Measurements from ENCODE around the gene NKIRAS2. TPM values are rescaled to one million over a fixed set of nuclear protein-coding genes. Genes with fewer than 3 reads are reported as not detected.

NKIRAS2 gene
- total and polyA plus RNA-seq, 2 of the 13 experiments (the other 11 are each of a cell fraction or from before 2014, with no cell fraction given), result 27.9 to 42.0 TPM

DNA sequence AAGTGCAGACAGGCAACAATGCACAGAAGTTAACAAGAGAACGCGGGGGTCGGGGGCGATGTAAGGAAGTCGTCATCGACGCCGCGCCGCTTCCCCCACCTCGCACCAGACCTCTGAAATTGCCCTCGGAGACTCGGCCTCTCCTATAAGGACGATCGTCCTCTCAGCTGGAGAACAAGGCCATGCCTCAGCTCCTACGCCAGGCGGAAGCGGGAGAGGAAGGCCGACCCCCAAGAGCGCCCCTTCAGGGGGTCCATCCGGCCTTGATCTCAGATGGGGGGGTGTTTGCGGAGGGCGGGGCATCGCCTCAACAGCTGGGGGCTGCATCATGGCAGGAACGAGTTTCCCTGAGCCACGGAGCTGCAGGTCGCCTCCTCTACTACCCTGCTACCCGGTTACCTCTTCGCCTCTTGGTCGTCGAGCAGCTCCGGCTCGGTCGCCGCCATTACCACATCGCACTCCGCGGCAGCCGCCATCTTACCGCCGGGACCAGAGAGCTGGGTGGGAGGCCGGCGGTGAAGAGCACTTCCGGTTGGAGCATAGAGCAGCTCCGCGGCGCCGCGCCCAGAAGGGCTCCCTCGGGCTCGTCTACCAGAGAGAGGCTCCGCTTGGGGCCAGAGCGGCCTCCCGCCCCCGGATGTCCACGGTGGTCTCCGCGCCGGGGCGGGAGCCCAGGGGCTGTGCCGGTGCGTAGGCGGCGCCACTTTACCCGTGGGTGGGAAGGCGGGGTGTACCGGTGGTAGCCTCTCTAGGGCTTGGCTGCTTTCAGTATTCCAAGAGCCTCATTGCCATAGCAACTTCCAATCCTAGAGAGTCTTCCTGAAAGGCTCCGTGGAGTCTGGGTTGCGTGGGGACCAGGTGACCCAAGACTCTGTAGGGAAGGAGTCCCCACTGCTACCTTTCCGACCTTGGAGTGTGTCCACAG is 2.7 kb upstream of the NKIRAS2 start, which contains the start of gene DNAJC7 (continued):
- TF ChIP-seq MIXL1 (CRISPR knock-in tag; IDR thresholded peaks at IDR 0.05) (peak; percentile 55; the same call in 1 of the 2 replicates), ZMYM3 (CRISPR knock-in tag; IDR thresholded peaks at IDR 0.05) (peak; percentile 54), HNF4G (IDR thresholded peaks at IDR 0.05; ENCODE audit: borderline replicate concordance, low read depth, low read length) (no peak), HNF4G (CRISPR knock-in tag; IDR thresholded peaks at IDR 0.05; ENCODE audit: borderline replicate concordance, low read depth) (peak; percentile 44; the same call in 1 of the 2 replicates), ZNF740 (CRISPR knock-in tag; IDR thresholded peaks at IDR 0.05) (peak; percentile 99), ZNF570 (CRISPR knock-in tag; IDR thresholded peaks at IDR 0.05; ENCODE audit: borderline replicate concordance) (peak; percentile 78; the same call in 1 of the 2 replicates), MIER3 (CRISPR knock-in tag; IDR thresholded peaks at IDR 0.05; ENCODE audit: borderline replicate concordance) (peak; percentile 71; the same call in 1 of the 2 replicates), ZFP1 (CRISPR knock-in tag; IDR thresholded peaks at IDR 0.05) (peak; percentile 91; the same call in 1 of the 2 replicates), MYC (CRISPR knock-in tag; IDR thresholded peaks at IDR 0.05; ENCODE audit: borderline replicate concordance) (peak; percentile 93), PCBP2 (optimal IDR thresholded peaks at IDR 0.05; ENCODE audit: low read depth, low read length, poor library complexity, severe bottlenecking) (no peak), NONO (IDR thresholded peaks at IDR 0.05) (no peak), NONO (CRISPR knock-in tag; conservative IDR thresholded peaks at IDR 0.05) (peak; percentile 95), MYNN (CRISPR knock-in tag; IDR thresholded peaks at IDR 0.05; ENCODE audit: low read depth) (peak; percentile 3; the same call in 1 of the 2 replicates), FIP1L1 (IDR thresholded peaks at IDR 0.05; ENCODE audit: borderline replicate concordance, insufficient read depth, low read depth, low read length) (no peak), THAP11 (CRISPR knock-in tag; IDR thresholded peaks at IDR 0.05) (peak; percentile 95), CSRNP1 (CRISPR knock-in tag; IDR thresholded peaks at IDR 0.05) (peak; percentile 94), ZNF589 (CRISPR knock-in tag; conservative IDR thresholded peaks at IDR 0.05) (peak; percentile 63; the same call in 1 of the 2 replicates)
- TF ChIP-seq, protein P1, sequence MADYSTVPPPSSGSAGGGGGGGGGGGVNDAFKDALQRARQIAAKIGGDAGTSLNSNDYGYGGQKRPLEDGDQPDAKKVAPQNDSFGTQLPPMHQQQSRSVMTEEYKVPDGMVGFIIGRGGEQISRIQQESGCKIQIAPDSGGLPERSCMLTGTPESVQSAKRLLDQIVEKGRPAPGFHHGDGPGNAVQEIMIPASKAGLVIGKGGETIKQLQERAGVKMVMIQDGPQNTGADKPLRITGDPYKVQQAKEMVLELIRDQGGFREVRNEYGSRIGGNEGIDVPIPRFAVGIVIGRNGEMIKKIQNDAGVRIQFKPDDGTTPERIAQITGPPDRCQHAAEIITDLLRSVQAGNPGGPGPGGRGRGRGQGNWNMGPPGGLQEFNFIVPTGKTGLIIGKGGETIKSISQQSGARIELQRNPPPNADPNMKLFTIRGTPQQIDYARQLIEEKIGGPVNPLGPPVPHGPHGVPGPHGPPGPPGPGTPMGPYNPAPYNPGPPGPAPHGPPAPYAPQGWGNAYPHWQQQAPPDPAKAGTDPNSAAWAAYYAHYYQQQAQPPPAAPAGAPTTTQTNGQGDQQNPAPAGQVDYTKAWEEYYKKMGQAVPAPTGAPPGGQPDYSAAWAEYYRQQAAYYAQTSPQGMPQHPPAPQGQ (CRISPR knock-in tag; IDR thresholded peaks at IDR 0.05; ENCODE audit: borderline replicate concordance), result no peak
- TF ChIP-seq, protein P2, sequence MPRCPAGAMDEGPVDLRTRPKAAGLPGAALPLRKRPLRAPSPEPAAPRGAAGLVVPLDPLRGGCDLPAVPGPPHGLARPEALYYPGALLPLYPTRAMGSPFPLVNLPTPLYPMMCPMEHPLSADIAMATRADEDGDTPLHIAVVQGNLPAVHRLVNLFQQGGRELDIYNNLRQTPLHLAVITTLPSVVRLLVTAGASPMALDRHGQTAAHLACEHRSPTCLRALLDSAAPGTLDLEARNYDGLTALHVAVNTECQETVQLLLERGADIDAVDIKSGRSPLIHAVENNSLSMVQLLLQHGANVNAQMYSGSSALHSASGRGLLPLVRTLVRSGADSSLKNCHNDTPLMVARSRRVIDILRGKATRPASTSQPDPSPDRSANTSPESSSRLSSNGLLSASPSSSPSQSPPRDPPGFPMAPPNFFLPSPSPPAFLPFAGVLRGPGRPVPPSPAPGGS (CRISPR knock-in tag; IDR thresholded peaks at IDR 0.05), result peak; percentile 53
- TF ChIP-seq, protein P3, sequence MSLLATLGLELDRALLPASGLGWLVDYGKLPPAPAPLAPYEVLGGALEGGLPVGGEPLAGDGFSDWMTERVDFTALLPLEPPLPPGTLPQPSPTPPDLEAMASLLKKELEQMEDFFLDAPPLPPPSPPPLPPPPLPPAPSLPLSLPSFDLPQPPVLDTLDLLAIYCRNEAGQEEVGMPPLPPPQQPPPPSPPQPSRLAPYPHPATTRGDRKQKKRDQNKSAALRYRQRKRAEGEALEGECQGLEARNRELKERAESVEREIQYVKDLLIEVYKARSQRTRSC (CRISPR knock-in tag; IDR thresholded peaks at IDR 0.05; ENCODE audit: low read depth), result peak; percentile 96
- TF ChIP-seq, protein P4, sequence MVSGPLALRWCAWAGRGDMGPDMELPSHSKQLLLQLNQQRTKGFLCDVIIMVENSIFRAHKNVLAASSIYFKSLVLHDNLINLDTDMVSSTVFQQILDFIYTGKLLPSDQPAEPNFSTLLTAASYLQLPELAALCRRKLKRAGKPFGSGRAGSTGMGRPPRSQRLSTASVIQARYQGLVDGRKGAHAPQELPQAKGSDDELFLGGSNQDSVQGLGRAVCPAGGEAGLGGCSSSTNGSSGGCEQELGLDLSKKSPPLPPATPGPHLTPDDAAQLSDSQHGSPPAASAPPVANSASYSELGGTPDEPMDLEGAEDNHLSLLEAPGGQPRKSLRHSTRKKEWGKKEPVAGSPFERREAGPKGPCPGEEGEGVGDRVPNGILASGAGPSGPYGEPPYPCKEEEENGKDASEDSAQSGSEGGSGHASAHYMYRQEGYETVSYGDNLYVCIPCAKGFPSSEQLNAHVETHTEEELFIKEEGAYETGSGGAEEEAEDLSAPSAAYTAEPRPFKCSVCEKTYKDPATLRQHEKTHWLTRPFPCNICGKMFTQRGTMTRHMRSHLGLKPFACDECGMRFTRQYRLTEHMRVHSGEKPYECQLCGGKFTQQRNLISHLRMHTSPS (CRISPR knock-in tag; IDR thresholded peaks at IDR 0.05; ENCODE audit: low read depth), result no peak; the same call in 1 of the 2 replicates

Measured in HepG2 (cell line).